H1 (cell line): ENCODE results near the gene CELF6. TPM values are rescaled to one million over a fixed set of nuclear protein-coding genes. Genes with fewer than 3 reads are reported as not detected.

Experiments used
- CTCF ChIA-PET: fragments of 300-600 bp; sonication (Branson Sonifier 250); formaldehyde crosslinking; loops from one replicate; lab custom pipeline; 2021; ENCODE audit not compliant: partially characterized antibody; lab: Charles Lee
- POLR2A ChIA-PET: fragments of 300-600 bp; sonication (Branson Sonifier 250); formaldehyde crosslinking; loops from one replicate; lab custom pipeline; 2021; ENCODE audit warnings: inconsistent platforms; ENCODE audit not compliant: partially characterized antibody; lab: Charles Lee
- DNase-seq, 2 experiments: peaks; one replicate each; pipeline versions ENCODE4 v3.0.0 to v3.0.0-alpha.2; 2010 to 2022; ENCODE audit warnings: low spot score in 2 of 2, low read depth in 1 of 2, mixed read lengths in 1 of 2
- FAIRE-seq: peaks from 2 replicates; lab custom pipeline; 2011; peaks lifted over from hg19 to GRCh38; lab: Jason Lieb, UNC
- H2AFZ ChIP-seq: 2 replicates; pipeline ENCODE4 v1.8.1; 2012; ENCODE audit warnings: low read length, inconsistent platforms
- H2AK5ac ChIP-seq: 2 replicates; pipeline ENCODE4 v1.6.1; 2013; ENCODE audit warnings: low read depth, low read length
- H2BK120ac ChIP-seq: replicated peaks from 2 replicates; pipeline ENCODE3; 2013; ENCODE audit warnings: low read depth, low read length, inconsistent platforms
- H2BK12ac ChIP-seq: 2 replicates; pipeline ENCODE4 v1.6.1; 2013; ENCODE audit warnings: low read depth, low read length
- H2BK15ac ChIP-seq: 2 replicates; pipeline ENCODE4 v1.6.1; 2013; ENCODE audit warnings: low read length
- H2BK20ac ChIP-seq: 2 replicates; pipeline ENCODE4 v1.6.1; 2013; ENCODE audit warnings: low read length
- H2BK5ac ChIP-seq: 2 replicates; pipeline ENCODE4 v1.6.1; 2013; ENCODE audit warnings: low read depth, low read length
- H3K14ac ChIP-seq: 2 replicates; pipeline ENCODE4 v1.6.1; 2013; ENCODE audit warnings: inconsistent platforms; ENCODE audit not compliant: insufficient read length
- H3K18ac ChIP-seq: 2 replicates; pipeline ENCODE4 v1.6.1; 2013; ENCODE audit warnings: low read length; ENCODE audit errors: extremely low read depth
- H3K23ac ChIP-seq: 2 replicates; pipeline ENCODE4 v1.6.1; 2013; ENCODE audit warnings: inconsistent platforms; ENCODE audit not compliant: insufficient read length
- H3K23me2 ChIP-seq: 2 replicates; pipeline ENCODE4 v1.6.1; 2013; ENCODE audit warnings: low read depth, low read length
- H3K27ac ChIP-seq: 2 replicates; pipeline ENCODE4 v1.6.1; 2011; ENCODE audit warnings: low read depth, low read length, inconsistent platforms
- H3K27me3 ChIP-seq, 4 experiments: replicated peaks in 1 of 4; 1 replicate in 1 of 4; 2 replicates in 3 of 4; pipeline versions ENCODE4 v1.6.1 to v1.8.1; 2011 to 2013; ENCODE audit warnings: low read length in 3 of 4, mild to moderate bottlenecking in 3 of 4, inconsistent platforms in 2 of 4, mixed read lengths in 2 of 4, moderate library complexity in 1 of 4; ENCODE audit not compliant: control insufficient read depth in 3 of 4, insufficient read depth in 3 of 4; ENCODE audit errors: extremely low read depth in 1 of 4
- H3K36me3 ChIP-seq, 4 experiments: 2 replicates each; pipeline versions ENCODE4 v1.6.1 to v1.8.1; 2011 to 2013; ENCODE audit warnings: mild to moderate bottlenecking in 4 of 4, low read length in 3 of 4, moderate library complexity in 2 of 4, control low read depth in 1 of 4, inconsistent platforms in 1 of 4; ENCODE audit not compliant: insufficient read depth in 4 of 4, control insufficient read depth in 2 of 4
- H3K4ac ChIP-seq: replicated peaks from 2 replicates; pipeline ENCODE3; 2013; ENCODE audit warnings: low read length, low read depth, mixed read lengths, inconsistent platforms; ENCODE audit not compliant: insufficient read length
- H3K4me1 ChIP-seq, 4 experiments: replicated peaks in 1 of 4; 1 replicate in 1 of 4; 2 replicates in 3 of 4; pipeline versions ENCODE4 v1.6.1 to v1.8.1; 2011 to 2013; ENCODE audit warnings: low read length in 3 of 4, inconsistent platforms in 2 of 4, mixed read lengths in 1 of 4; ENCODE audit not compliant: insufficient read depth in 4 of 4, control insufficient read depth in 3 of 4
- H3K4me2 ChIP-seq, 2 experiments: 2 replicates each; pipeline versions ENCODE4 v1.6.1 to v1.8.1; 2011 to 2013; ENCODE audit warnings: low read depth in 2 of 2, low read length in 2 of 2, control low read depth in 1 of 2, inconsistent platforms in 1 of 2, mild to moderate bottlenecking in 1 of 2; ENCODE audit not compliant: insufficient read depth in 1 of 2
- H3K4me3 ChIP-seq, 4 experiments: fragments of 200-600, 300-600 bp in 1 of 4; sonication (generic), shearing (Covaris generic), sonication (Bioruptor Twin) in 1 of 4; 2 replicates each; pipeline versions ENCODE4 v1.5.1 to v1.8.1; 2011 to 2016; ENCODE audit warnings: low read length in 4 of 4, low read depth in 3 of 4, control low read depth in 2 of 4, inconsistent platforms in 2 of 4, mild to moderate bottlenecking in 2 of 4, mixed read lengths in 1 of 4, moderate library complexity in 1 of 4; ENCODE audit not compliant: insufficient read depth in 2 of 4; ENCODE audit errors: extremely low read depth in 1 of 4
- H3K56ac ChIP-seq: replicated peaks from 2 replicates; pipeline ENCODE3; 2013; ENCODE audit warnings: low read depth, mild to moderate bottlenecking, mixed read lengths, low read length, inconsistent platforms; ENCODE audit not compliant: insufficient read length
- H3K79me1 ChIP-seq: 2 replicates; pipeline ENCODE4 v1.6.1; 2013; ENCODE audit warnings: low read depth, low read length, control low read depth
- H3K79me2 ChIP-seq, 2 experiments: 2 replicates each; pipeline versions ENCODE4 v1.6.1 to v1.8.1; 2012 to 2013; ENCODE audit warnings: low read length in 2 of 2, mild to moderate bottlenecking in 2 of 2, inconsistent platforms in 1 of 2; ENCODE audit not compliant: insufficient read depth in 2 of 2, control insufficient read depth in 1 of 2
- H3K9ac ChIP-seq, 4 experiments: replicated peaks in 1 of 4; 1 replicate in 1 of 4; 2 replicates in 3 of 4; pipeline versions ENCODE4 v1.6.1 to v1.8.1; 2011 to 2013; ENCODE audit warnings: low read depth in 3 of 4, low read length in 3 of 4, control low read depth in 2 of 4, mild to moderate bottlenecking in 2 of 4, moderate library complexity in 2 of 4, inconsistent platforms in 1 of 4; ENCODE audit errors: extremely low read depth in 1 of 4
- H3K9me3 ChIP-seq, 2 experiments: 2 replicates each; pipeline versions ENCODE4 v1.6.1 to v1.8.1; 2012 to 2013; ENCODE audit warnings: mild to moderate bottlenecking in 2 of 2, moderate library complexity in 2 of 2, control low read depth in 1 of 2, inconsistent platforms in 1 of 2, low read depth in 1 of 2, low read length in 1 of 2, mixed read lengths in 1 of 2; ENCODE audit not compliant: insufficient read depth in 2 of 2
- H4K20me1 ChIP-seq, 2 experiments: replicated peaks in 1 of 2; 2 replicates each; pipeline versions ENCODE3 to v1.8.1; 2011 to 2013; ENCODE audit warnings: inconsistent platforms in 2 of 2, low read length in 2 of 2, mild to moderate bottlenecking in 1 of 2; ENCODE audit not compliant: insufficient read depth in 2 of 2, control insufficient read depth in 1 of 2
- H4K5ac ChIP-seq: 2 replicates; pipeline ENCODE4 v1.6.1; 2013; ENCODE audit warnings: low read length, low read depth, mixed read lengths, inconsistent platforms; ENCODE audit not compliant: insufficient read length
- H4K8ac ChIP-seq: 2 replicates; pipeline ENCODE4 v1.8.0; 2013; ENCODE audit warnings: mild to moderate bottlenecking, moderate library complexity, low read length, inconsistent platforms; ENCODE audit not compliant: insufficient read depth; ENCODE audit errors: extremely low read depth
- H4K91ac ChIP-seq: replicated peaks from 2 replicates; pipeline ENCODE3; 2013; ENCODE audit warnings: low read length, mixed read lengths, inconsistent platforms; ENCODE audit not compliant: insufficient read length
- RNF2 ChIP-seq: fragments of 200-900, 300-1000 bp; sonication (generic); IDR thresholded peaks from 2 replicates; pipeline ENCODE4 v1.7.1; 2016; ENCODE audit warnings: borderline replicate concordance, low read depth, mild to moderate bottlenecking, antibody characterized with exemption, low read length; ENCODE audit not compliant: poor library complexity, severe bottlenecking; ENCODE audit errors: missing control alignments
- WGBS, 2 experiments: shearing (Covaris generic) in 1 of 2; methylation state at CpG; one replicate each; pipeline versions ENCODE4 v1.1.6 to v1.1.7; 2013 to 2015; ENCODE audit warnings: low lambda C conversion rate in 2 of 2, mixed read lengths in 2 of 2, inconsistent platforms in 1 of 2, low coverage in 1 of 2, missing lambda C conversion rate in 1 of 2; ENCODE audit not compliant: insufficient replicate concordance in 2 of 2, insufficient coverage in 1 of 2, insufficient read length in 1 of 2; ENCODE audit errors: extremely low coverage in 1 of 2, missing lambda C conversion rate in 1 of 2; 5-methylcytosine and 5-hydroxymethylcytosine counted together
- polyA plus RNA-seq, 7 experiments: library from polyadenylated mRNA; depleted of rRNA in 3 of 7; stranded (reverse) in 5 of 7; unstranded in 2 of 7; fragments of >200 nt in 5 of 7; fragments of 200-250 nt in 2 of 7; gene quantifications; 1 replicate in 5 of 7; 2 replicates in 1 of 7; 4 replicates in 1 of 7; pipeline versions ENCODE4 v1.2.1 to v1.2.3, GENCODE V29; 2011 to 2013; ENCODE audit warnings: missing spikeins in 2 of 7, mixed read lengths in 2 of 7
- total RNA-seq: library from RNA; stranded (reverse); fragmentation: NEBNext Ultra II Directional; extraction: Animal tissue kit (Norgen Biotek cat#: 25700); gene quantifications from 2 replicates; pipeline ENCODE4 v1.2.1, GENCODE V29; 2021

Gene CELF6
- total and polyA plus RNA-seq, 2 of the 8 experiments (the other 6 are each of a cell fraction or from before 2014, with no cell fraction given) = 0.09 to 0.19 TPM

DNA sequence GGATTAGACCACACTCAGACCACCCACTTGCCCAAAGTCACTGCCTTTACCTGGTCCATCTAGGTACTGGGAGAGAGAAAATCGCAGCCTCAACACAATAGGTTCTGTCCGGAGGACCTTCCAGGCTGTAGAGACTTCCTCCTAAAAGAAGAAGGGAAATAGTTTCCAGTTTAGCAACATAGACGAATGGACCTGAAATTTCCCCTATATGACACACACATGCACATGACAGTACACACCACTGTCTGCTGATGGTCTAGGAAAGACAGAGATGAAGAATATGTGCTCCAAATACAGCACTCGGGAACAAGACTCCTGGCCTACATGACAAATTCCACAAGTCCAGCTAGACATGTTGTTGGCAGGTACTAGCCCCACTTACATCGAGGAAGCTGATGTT, 54.9 kb downstream of the CELF6 start:
- Histone ChIP-seq H2BK120ac (no peak overlapping the region), H2BK15ac (no peak overlapping the region), H3K79me2 (no peaks in the 10 kb centered on the region), H3K27ac (no peak overlapping the region), H4K20me1 (peaks cover 0 to 2% of the 10 kb centered on the region in 2 experiments), H3K4me2 (no peak overlapping the region), H3K4me3 (no peak overlapping the region), H2AK5ac (no peak overlapping the region), H3K79me1 (no peaks in the 10 kb centered on the region), H2AFZ (no peak overlapping the region), H4K91ac (no peak overlapping the region), H3K4ac (no peak overlapping the region), H4K5ac (no peak overlapping the region), H3K23me2 (no peaks in the 10 kb centered on the region), H3K9me3 (no peaks in the 10 kb centered on the region), H4K8ac (no peak overlapping the region), H2BK20ac (no peak overlapping the region), H3K36me3 (peaks cover 23 to 72% (median 65%) of the 10 kb centered on the region in 4 experiments; a peak in 7 of 8 replicates), H3K14ac (no peak overlapping the region), H3K56ac (no peak overlapping the region), H2BK12ac (no peak overlapping the region), H3K23ac (no peak overlapping the region), H3K4me1 (no peaks in the 10 kb centered on the region), H3K18ac (no peak overlapping the region), H3K9ac (no peak overlapping the region), H3K27me3 (peaks cover 0 to 3% (median 0%) of the 10 kb centered on the region in 4 experiments; a peak in 1 of 7 replicates), H2BK5ac (no peak overlapping the region)
- POLR2A ChIA-PET = interaction anchor here (1.4 kb wide), 2 partner anchors 8 to 24 kb away, joined by 3 to 5 read pairs; no protein-coding TSS in a partner anchor
- FAIRE-seq (no peak), DNase-seq (no peak)
- 88% methylated on average over 5 of the region's 5 CpGs; no CpG with 5 or more reads in 1 of the 2 experiments for WGBS, 2 experiments
- CTCF ChIA-PET = interaction anchor here (1.3 kb wide), 1 partner anchor 22 kb away, joined by 4 read pairs; no protein-coding TSS in a partner anchor
- no peak for TF ChIP-seq RNF2
- TF ChIP-seq, all 59 proteins: peak for 0
